Measurements from ENCODE around the gene POLE4. TPM values are rescaled to one million over a fixed set of nuclear protein-coding genes. Genes with fewer than 3 reads are reported as not detected.

The POLE4 gene
- total RNA-seq, 1 donor from 2014 or later = 65.4 TPM

- peaks cover 4% of the 10 kb centered on the region for H3K4me1 ChIP-seq
- H3K9me3 ChIP-seq = no peaks in the 10 kb centered on the region
- intact Hi-C loops (cut with DNase I) = no loop called here
- no peak for TF ChIP-seq CTCF (IDR thresholded peaks at IDR 0.05)
- H3K4me3 ChIP-seq = no peak overlapping the region
- H3K27me3 ChIP-seq (ENCODE audit: low read depth) = peaks cover 4% of the 10 kb centered on the region
- H3K27ac ChIP-seq = no peak overlapping the region
- no peaks in the 10 kb centered on the region for H3K36me3 ChIP-seq
- DNase-seq (no peak), ATAC-seq (peak; percentile 13 to 39)
Observed at GRCh38 chr2:74924463-74925265, 33.8 kb upstream of the POLE4 start.

- intact Hi-C loops (cut with DNase I) = no loop called here
- no peaks in the 10 kb centered on the region for H3K36me3 ChIP-seq
- no peaks in the 10 kb centered on the region for H3K4me1 ChIP-seq
- DNase-seq = no peak
- no peaks in the 10 kb centered on the region for H3K27me3 ChIP-seq (ENCODE audit: low read depth)
- H3K9me3 ChIP-seq = no peaks in the 10 kb centered on the region
- H3K27ac ChIP-seq = no peak overlapping the region
- no peak overlapping the region for H3K4me3 ChIP-seq
- no peak for TF ChIP-seq CTCF (IDR thresholded peaks at IDR 0.05)
- ATAC-seq = no peak
Observed at GRCh38 chr2:74925361-74925786, 33.1 kb upstream of the POLE4 start.

GRCh38 chr2:74927621-74928020 is 30.8 kb upstream of the POLE4 start:
- Histone ChIP-seq H3K27ac (no peak overlapping the region), H3K27me3 (ENCODE audit: low read depth) (no peaks in the 10 kb centered on the region), H3K4me3 (no peak overlapping the region), H3K9me3 (no peaks in the 10 kb centered on the region), H3K4me1 (no peaks in the 10 kb centered on the region), H3K36me3 (no peaks in the 10 kb centered on the region)
- DNase-seq = no peak
- TF ChIP-seq CTCF (IDR thresholded peaks at IDR 0.05) = no peak
- ATAC-seq = no peak
- intact Hi-C loops (cut with DNase I) = no loop called here

- no peak for TF ChIP-seq CTCF (IDR thresholded peaks at IDR 0.05)
- Histone ChIP-seq H3K27ac (no peak overlapping the region), H3K27me3 (ENCODE audit: low read depth) (no peaks in the 10 kb centered on the region), H3K4me3 (no peak overlapping the region), H3K36me3 (no peaks in the 10 kb centered on the region), H3K9me3 (no peaks in the 10 kb centered on the region), H3K4me1 (no peaks in the 10 kb centered on the region)
- DNase-seq (no peak), ATAC-seq (no peak)
- intact Hi-C loops (cut with DNase I) = no loop called here
Observed at GRCh38 chr2:74930811-74931486, 27.5 kb upstream of the POLE4 start.

- DNase-seq = no peak
- Histone ChIP-seq H3K36me3 (no peaks in the 10 kb centered on the region), H3K27ac (no peak overlapping the region), H3K27me3 (ENCODE audit: low read depth) (no peaks in the 10 kb centered on the region), H3K9me3 (no peaks in the 10 kb centered on the region), H3K4me1 (no peaks in the 10 kb centered on the region), H3K4me3 (no peak overlapping the region)
- intact Hi-C loops (cut with DNase I) = no loop called here
- ATAC-seq = no peak
- TF ChIP-seq CTCF (IDR thresholded peaks at IDR 0.05) = no peak
Observed at GRCh38 chr2:74931940-74932339, 26.5 kb upstream of the POLE4 start.

Data from lower lobe of right lung (tissue), 2 donors.